HEK293 (cell line): ENCODE measurements around the gene RBPJL.

Experiments used
- BCL6B ChIP-seq: fragments of 450-650 bp; formaldehyde crosslinking; IDR thresholded peaks from 2 replicates; pipeline ENCODE4 v1.5.1; 2017; ENCODE audit warnings: missing biosample characterization, missing genetic modification characterization
- EGR2 ChIP-seq: fragments of 450-650 bp; formaldehyde crosslinking; IDR thresholded peaks from 2 replicates; pipeline ENCODE4 v1.5.1; 2016; ENCODE audit warnings: low read depth, missing biosample characterization, missing genetic modification characterization
- KLF16 ChIP-seq: fragments of 450-650 bp; formaldehyde crosslinking; IDR thresholded peaks from 2 replicates; pipeline ENCODE4 v1.5.1; 2017; ENCODE audit warnings: missing biosample characterization, missing genetic modification characterization
- MYNN ChIP-seq: fragments of 450-650 bp; formaldehyde crosslinking; IDR thresholded peaks from 2 replicates; pipeline ENCODE4 v1.5.1; 2016; ENCODE audit warnings: missing biosample characterization, missing genetic modification characterization, borderline replicate concordance
- PRDM4 ChIP-seq: fragments of 450-650 bp; formaldehyde crosslinking; IDR thresholded peaks from 2 replicates; pipeline ENCODE4 v1.5.1; 2017; ENCODE audit warnings: missing biosample characterization, missing genetic modification characterization
- SP3 ChIP-seq: fragments of 450-650 bp; formaldehyde crosslinking; IDR thresholded peaks from 2 replicates; pipeline ENCODE4 v1.5.1; 2016; ENCODE audit warnings: missing biosample characterization, missing genetic modification characterization
- TRIM28 ChIP-seq: IDR thresholded peaks from 2 replicates; pipeline ENCODE4 v1.6.1; 2011; ENCODE audit warnings: low read length, control low read depth, borderline replicate concordance
- WT1 ChIP-seq: fragments of 450-650 bp; formaldehyde crosslinking; IDR thresholded peaks from 2 replicates; pipeline ENCODE4 v1.5.1; 2016; ENCODE audit warnings: missing biosample characterization, missing genetic modification characterization
- ZBTB48 ChIP-seq: fragments of 450-650 bp; formaldehyde crosslinking; IDR thresholded peaks from 2 replicates; pipeline ENCODE4 v1.5.1; 2016; ENCODE audit warnings: missing biosample characterization, missing genetic modification characterization
- ZEB2 ChIP-seq: fragments of 450-650 bp; formaldehyde crosslinking; IDR thresholded peaks from 2 replicates; pipeline ENCODE4 v1.5.1; 2016; ENCODE audit warnings: missing biosample characterization, missing genetic modification characterization
- ZNF10 ChIP-seq: fragments of 450-650 bp; formaldehyde crosslinking; IDR thresholded peaks from 2 replicates; pipeline ENCODE4 v1.5.1; 2017; ENCODE audit warnings: missing biosample characterization, missing genetic modification characterization
- ZNF16 ChIP-seq: fragments of 450-650 bp; formaldehyde crosslinking; IDR thresholded peaks from 2 replicates; pipeline ENCODE4 v1.5.1; 2016; ENCODE audit warnings: low read depth, missing biosample characterization, missing genetic modification characterization
- ZNF394 ChIP-seq: fragments of 450-650 bp; formaldehyde crosslinking; IDR thresholded peaks from 2 replicates; pipeline ENCODE4 v1.5.1; 2016; ENCODE audit warnings: missing biosample characterization, missing genetic modification characterization, mild to moderate bottlenecking, moderate library complexity, borderline replicate concordance
- ZNF423 ChIP-seq: fragments of 450-650 bp; formaldehyde crosslinking; IDR thresholded peaks from 2 replicates; pipeline ENCODE4 v1.5.1; 2016; ENCODE audit warnings: missing biosample characterization, missing genetic modification characterization
- ZNF426 ChIP-seq: fragments of 450-650 bp; formaldehyde crosslinking; IDR thresholded peaks from 2 replicates; pipeline ENCODE4 v1.5.1; 2017; ENCODE audit warnings: missing biosample characterization, missing genetic modification characterization, mild to moderate bottlenecking, inconsistent platforms, moderate library complexity
- ZNF510 ChIP-seq: fragments of 450-650 bp; formaldehyde crosslinking; IDR thresholded peaks from 2 replicates; pipeline ENCODE4 v1.5.1; 2018; ENCODE audit warnings: mild to moderate bottlenecking, missing genetic modification characterization, missing biosample characterization; ENCODE audit not compliant: insufficient replicate concordance
- ZNF518A ChIP-seq: fragments of 450-650 bp; formaldehyde crosslinking; conservative IDR thresholded peaks from 2 replicates; pipeline ENCODE4 v1.5.1; 2016; ENCODE audit warnings: low read depth, missing biosample characterization, missing genetic modification characterization
- ZNF580 ChIP-seq: fragments of 450-650 bp; formaldehyde crosslinking; IDR thresholded peaks from 2 replicates; pipeline ENCODE4 v1.5.1; 2016; ENCODE audit warnings: missing biosample characterization, missing genetic modification characterization
- TF ChIP-seq, protein P1 (sequence below): fragments of 450-650 bp; formaldehyde crosslinking; IDR thresholded peaks from 2 replicates; pipeline ENCODE4 v1.5.1; 2016; ENCODE audit warnings: missing biosample characterization, missing genetic modification characterization
- TF ChIP-seq, protein P2 (sequence below): fragments of 450-650 bp; formaldehyde crosslinking; optimal IDR thresholded peaks from 2 replicates; pipeline ENCODE3; 2016; ENCODE audit warnings: missing biosample characterization, mild to moderate bottlenecking, missing genetic modification characterization
- TF ChIP-seq, protein P3 (sequence below): fragments of 450-650 bp; formaldehyde crosslinking; conservative IDR thresholded peaks from 2 replicates; pipeline ENCODE4 v1.5.1; 2016; ENCODE audit warnings: low read depth, missing biosample characterization, missing genetic modification characterization

Gene RBPJL

GRCh38 chr20:45362804-45363610 is 56.4 kb downstream of the RBPJL start, which contains the start of gene SYS1 (continued):
- TF ChIP-seq PRDM4 (tag by site-specific recombination) (no peak), ZNF423 (tag by site-specific recombination) (no peak), KLF16 (tag by site-specific recombination) (peak; percentile 96), ZNF426 (tag by site-specific recombination) (no peak), ZNF510 (tag by site-specific recombination) (no peak), WT1 (tag by site-specific recombination) (peak; percentile 14; the same call in 1 of the 2 replicates), ZEB2 (tag by site-specific recombination) (peak; percentile 81), SP3 (peak; percentile 90), BCL6B (tag by site-specific recombination) (no peak), ZNF580 (no peak), ZNF10 (tag by site-specific recombination) (no peak), ZNF394 (tag by site-specific recombination) (peak; percentile 83; the same call in 1 of the 2 replicates), MYNN (tag by site-specific recombination) (no peak), ZNF16 (no peak), ZBTB48 (tag by site-specific recombination) (peak; percentile 52), TRIM28 (0 out of 2 replicates have a peak, but pooled peaks have one; percentile 55), EGR2 (tag by site-specific recombination) (peak; percentile 64), ZNF518A (tag by site-specific recombination) (peak; percentile 88)
- TF ChIP-seq, protein P1, sequence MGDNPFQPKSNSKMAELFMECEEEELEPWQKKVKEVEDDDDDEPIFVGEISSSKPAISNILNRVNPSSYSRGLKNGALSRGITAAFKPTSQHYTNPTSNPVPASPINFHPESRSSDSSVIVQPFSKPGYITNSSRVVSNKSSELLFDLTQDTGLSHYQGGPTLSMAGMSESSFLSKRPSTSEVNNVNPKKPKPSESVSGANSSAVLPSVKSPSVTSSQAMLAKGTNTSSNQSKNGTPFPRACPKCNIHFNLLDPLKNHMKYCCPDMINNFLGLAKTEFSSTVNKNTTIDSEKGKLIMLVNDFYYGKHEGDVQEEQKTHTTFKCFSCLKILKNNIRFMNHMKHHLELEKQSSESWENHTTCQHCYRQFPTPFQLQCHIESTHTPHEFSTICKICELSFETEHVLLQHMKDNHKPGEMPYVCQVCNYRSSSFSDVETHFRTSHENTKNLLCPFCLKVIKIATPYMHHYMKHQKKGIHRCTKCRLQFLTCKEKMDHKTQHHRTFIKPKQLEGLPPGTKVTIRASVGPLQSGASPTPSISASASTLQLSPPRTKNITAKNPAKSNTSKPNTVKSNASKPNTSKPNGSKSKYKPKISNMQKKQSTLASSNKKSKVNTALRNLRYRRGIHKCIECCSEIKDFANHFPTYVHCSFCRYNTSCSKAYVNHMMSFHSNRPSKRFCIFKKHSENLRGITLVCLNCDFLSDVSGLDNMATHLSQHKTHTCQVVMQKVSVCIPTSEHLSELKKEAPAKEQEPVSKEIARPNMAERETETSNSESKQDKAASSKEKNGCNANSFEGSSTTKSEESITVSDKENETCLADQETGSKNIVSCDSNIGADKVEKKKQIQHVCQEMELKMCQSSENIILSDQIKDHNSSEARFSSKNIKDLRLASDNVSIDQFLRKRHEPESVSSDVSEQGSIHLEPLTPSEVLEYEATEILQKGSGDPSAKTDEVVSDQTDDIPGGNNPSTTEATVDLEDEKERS (tag by site-specific recombination), result no peak
- TF ChIP-seq, protein P2, sequence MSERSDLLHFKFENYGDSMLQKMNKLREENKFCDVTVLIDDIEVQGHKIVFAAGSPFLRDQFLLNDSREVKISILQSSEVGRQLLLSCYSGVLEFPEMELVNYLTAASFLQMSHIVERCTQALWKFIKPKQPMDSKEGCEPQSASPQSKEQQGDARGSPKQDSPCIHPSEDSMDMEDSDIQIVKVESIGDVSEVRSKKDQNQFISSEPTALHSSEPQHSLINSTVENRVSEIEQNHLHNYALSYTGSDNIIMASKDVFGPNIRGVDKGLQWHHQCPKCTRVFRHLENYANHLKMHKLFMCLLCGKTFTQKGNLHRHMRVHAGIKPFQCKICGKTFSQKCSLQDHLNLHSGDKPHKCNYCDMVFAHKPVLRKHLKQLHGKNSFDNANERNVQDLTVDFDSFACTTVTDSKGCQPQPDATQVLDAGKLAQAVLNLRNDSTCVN, result peak; percentile 62
- TF ChIP-seq, protein P3, sequence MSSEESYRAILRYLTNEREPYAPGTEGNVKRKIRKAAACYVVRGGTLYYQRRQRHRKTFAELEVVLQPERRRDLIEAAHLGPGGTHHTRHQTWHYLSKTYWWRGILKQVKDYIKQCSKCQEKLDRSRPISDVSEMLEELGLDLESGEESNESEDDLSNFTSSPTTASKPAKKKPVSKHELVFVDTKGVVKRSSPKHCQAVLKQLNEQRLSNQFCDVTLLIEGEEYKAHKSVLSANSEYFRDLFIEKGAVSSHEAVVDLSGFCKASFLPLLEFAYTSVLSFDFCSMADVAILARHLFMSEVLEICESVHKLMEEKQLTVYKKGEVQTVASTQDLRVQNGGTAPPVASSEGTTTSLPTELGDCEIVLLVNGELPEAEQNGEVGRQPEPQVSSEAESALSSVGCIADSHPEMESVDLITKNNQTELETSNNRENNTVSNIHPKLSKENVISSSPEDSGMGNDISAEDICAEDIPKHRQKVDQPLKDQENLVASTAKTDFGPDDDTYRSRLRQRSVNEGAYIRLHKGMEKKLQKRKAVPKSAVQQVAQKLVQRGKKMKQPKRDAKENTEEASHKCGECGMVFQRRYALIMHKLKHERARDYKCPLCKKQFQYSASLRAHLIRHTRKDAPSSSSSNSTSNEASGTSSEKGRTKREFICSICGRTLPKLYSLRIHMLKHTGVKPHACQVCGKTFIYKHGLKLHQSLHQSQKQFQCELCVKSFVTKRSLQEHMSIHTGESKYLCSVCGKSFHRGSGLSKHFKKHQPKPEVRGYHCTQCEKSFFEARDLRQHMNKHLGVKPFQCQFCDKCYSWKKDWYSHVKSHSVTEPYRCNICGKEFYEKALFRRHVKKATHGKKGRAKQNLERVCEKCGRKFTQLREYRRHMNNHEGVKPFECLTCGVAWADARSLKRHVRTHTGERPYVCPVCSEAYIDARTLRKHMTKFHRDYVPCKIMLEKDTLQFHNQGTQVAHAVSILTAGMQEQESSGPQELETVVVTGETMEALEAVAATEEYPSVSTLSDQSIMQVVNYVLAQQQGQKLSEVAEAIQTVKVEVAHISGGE (tag by site-specific recombination), result peak; percentile 67
